Neural cell (in vitro differentiated cells): ENCODE measurements around the gene SNAI1. TPM values are rescaled to one million over a fixed set of nuclear protein-coding genes. Genes with fewer than 3 reads are reported as not detected.
A peak's percentile ranks its signal among the peaks of the same experiment; 100 is the strongest.

ENCODE experiments used
- H2AFZ ChIP-seq: fragments of 200-600, 300-800 bp; sonication (generic), shearing (Covaris generic); 2 replicates; pipeline ENCODE4 v1.6.0; 2014; ENCODE audit warnings: low read depth, mild to moderate bottlenecking, antibody characterized with exemption, low read length, moderate library complexity
- H3F3A ChIP-seq: fragments of 200-600 bp; shearing (Covaris generic); 2 replicates; pipeline ENCODE4 v1.6.1; 2016; ENCODE audit warnings: mild to moderate bottlenecking, moderate library complexity, mixed read lengths, antibody characterized with exemption, low read length; ENCODE audit not compliant: insufficient read depth, poor library complexity, severe bottlenecking
- H3K27ac ChIP-seq: fragments of 200-600, 300-800 bp; sonication (generic), shearing (Covaris generic); 2 replicates; pipeline ENCODE4 v1.5.1; 2014; ENCODE audit warnings: mild to moderate bottlenecking, low read length, moderate library complexity
- H3K27me3 ChIP-seq: fragments of 300-800, 200-600 bp; sonication (generic), shearing (Covaris generic); 2 replicates; pipeline ENCODE4 v1.6.0; 2014; ENCODE audit warnings: mild to moderate bottlenecking, low read depth, low read length, moderate library complexity; ENCODE audit not compliant: insufficient read depth
- H3K36me3 ChIP-seq: fragments of 300-800, 200-600 bp; sonication (generic), shearing (Covaris generic); 2 replicates; pipeline ENCODE4 v1.5.1; 2014; ENCODE audit warnings: mild to moderate bottlenecking, antibody characterized with exemption, low read length, moderate library complexity; ENCODE audit not compliant: insufficient read depth
- H3K4me2 ChIP-seq: fragments of 300-800, 200-600 bp; sonication (generic), shearing (Covaris generic); 2 replicates; pipeline ENCODE4 v1.6.0; 2014; ENCODE audit warnings: mild to moderate bottlenecking, low read length
- H3K4me3 ChIP-seq: fragments of 300-800, 200-600 bp; sonication (generic), shearing (Covaris generic); 2 replicates; pipeline ENCODE4 v1.5.1; 2014; ENCODE audit warnings: mild to moderate bottlenecking, low read length, moderate library complexity
- H3K79me2 ChIP-seq: fragments of 200-600 bp; shearing (Covaris generic); replicated peaks from 2 replicates; pipeline ENCODE4 v1.6.0; 2014; ENCODE audit warnings: mild to moderate bottlenecking, low read length, moderate library complexity; ENCODE audit not compliant: insufficient read depth
- H3K9ac ChIP-seq: fragments of 300-800, 200-600 bp; sonication (generic), shearing (Covaris generic); 2 replicates; pipeline ENCODE4 v1.6.1; 2016; ENCODE audit warnings: mild to moderate bottlenecking, low read length, mixed read lengths
- H3K9me2 ChIP-seq: fragments of 200-600 bp; shearing (Covaris generic); 2 replicates; pipeline ENCODE4 v1.6.1; 2016; ENCODE audit warnings: mild to moderate bottlenecking, low read length, mixed read lengths; ENCODE audit not compliant: insufficient read depth
- H3K9me3 ChIP-seq: fragments of 200-600, 300-800 bp; sonication (generic), shearing (Covaris generic); 2 replicates; pipeline ENCODE4 v1.6.1; 2016; ENCODE audit warnings: mild to moderate bottlenecking, mixed run types, low read length, moderate library complexity, mixed read lengths
- H4K20me1 ChIP-seq: fragments of 200-600 bp; shearing (Covaris generic); 2 replicates; pipeline ENCODE4 v1.6.1; 2016; ENCODE audit warnings: mild to moderate bottlenecking, mixed run types; ENCODE audit not compliant: insufficient read depth
- EP300 ChIP-seq: fragments of 450-650 bp; conservative IDR thresholded peaks from 2 replicates; pipeline ENCODE4 v1.6.1; 2014; ENCODE audit warnings: antibody characterized with exemption, mild to moderate bottlenecking, moderate library complexity; ENCODE audit not compliant: poor library complexity, severe bottlenecking
- EZH2 ChIP-seq: fragments of 200-600, 300-800 bp; shearing (Covaris generic), sonication (generic); IDR thresholded peaks from 2 replicates; pipeline ENCODE4 v1.6.1; 2014; ENCODE audit warnings: antibody characterized with exemption, low read length, borderline replicate concordance, mild to moderate bottlenecking; ENCODE audit not compliant: insufficient read depth, poor library complexity, severe bottlenecking
- MXI1 ChIP-seq: fragments of 450-650 bp; conservative IDR thresholded peaks from 2 replicates; pipeline ENCODE4 v1.6.1; 2014; ENCODE audit warnings: antibody characterized with exemption, mild to moderate bottlenecking; ENCODE audit not compliant: poor library complexity, severe bottlenecking
- POLR2AphosphoS5 ChIP-seq: IDR thresholded peaks from 2 replicates; pipeline ENCODE4 v1.6.1; 2012
- RAD21 ChIP-seq: fragments of 450-650 bp; conservative IDR thresholded peaks from 2 replicates; pipeline ENCODE4 v1.6.1; 2014; ENCODE audit warnings: antibody characterized with exemption, mild to moderate bottlenecking, moderate library complexity
- SMC3 ChIP-seq: fragments of 450-650 bp; conservative IDR thresholded peaks from 2 replicates; pipeline ENCODE4 v1.6.1; 2014; ENCODE audit warnings: antibody characterized with exemption, mild to moderate bottlenecking, moderate library complexity; ENCODE audit not compliant: poor library complexity
- TAF1 ChIP-seq: IDR thresholded peaks from 2 replicates; pipeline ENCODE4 v1.6.1; 2012; ENCODE audit warnings: low read depth
- polyA plus RNA-seq: library from polyadenylated mRNA; depleted of rRNA; stranded (reverse); fragments of >200 nt; gene quantifications from 2 replicates; pipeline ENCODE4 v1.2.3, GENCODE V29; 2014
- TF ChIP-seq, protein P1 (sequence below): fragments of 450-650 bp; IDR thresholded peaks from 2 replicates; pipeline ENCODE4 v1.5.1; 2014; ENCODE audit warnings: antibody characterized with exemption, mild to moderate bottlenecking, moderate library complexity; ENCODE audit not compliant: poor library complexity, severe bottlenecking
- TF ChIP-seq, protein P2 (sequence below): IDR thresholded peaks from 2 replicates; pipeline ENCODE4 v1.6.1; 2012; ENCODE audit warnings: borderline replicate concordance

SNAI1 gene
- polyA plus RNA-seq, 1 donor from 2014 or later, result 0.31 TPM

DNA sequence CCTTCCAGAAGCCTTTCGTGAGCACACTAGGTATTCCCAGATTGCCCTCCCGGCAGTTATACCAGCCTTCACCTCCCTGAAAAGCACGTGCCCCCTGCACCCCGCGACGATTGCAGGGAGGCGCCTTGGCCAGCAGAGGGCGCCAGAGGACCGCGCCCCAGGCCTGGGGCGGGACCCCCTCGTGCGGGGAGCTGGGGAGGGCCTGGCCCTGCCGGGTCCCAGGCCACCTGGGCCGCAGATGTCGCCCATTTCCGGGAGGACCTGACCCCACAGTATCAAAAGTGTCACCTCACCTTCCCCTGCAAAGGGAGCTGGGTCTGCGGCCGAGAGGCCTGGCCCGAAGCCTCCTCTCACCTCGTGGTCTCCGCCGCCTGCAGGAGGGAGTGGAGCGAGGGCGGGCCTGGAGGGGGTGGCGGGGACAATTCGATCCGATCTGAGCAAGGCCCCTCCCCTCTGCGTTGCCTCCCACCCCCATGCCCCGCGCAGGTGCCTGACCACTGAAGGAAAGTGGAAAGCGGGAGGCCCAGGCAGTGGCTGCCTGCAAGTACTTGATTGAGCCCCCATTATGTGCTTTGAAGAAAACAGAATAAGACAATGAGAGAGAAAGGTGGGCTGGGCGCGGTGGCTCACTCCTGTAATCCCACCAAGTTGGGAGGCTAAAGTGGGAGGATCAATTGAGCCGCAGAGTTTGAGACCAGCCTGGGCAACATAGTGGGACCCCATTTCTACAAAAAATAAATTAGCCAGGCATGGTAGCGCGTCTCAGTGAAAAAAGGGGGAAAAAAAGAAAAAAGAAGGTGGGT, 3.5 kb upstream of the SNAI1 start:
- Histone ChIP-seq H3K79me2 (no peaks in the 10 kb centered on the region), H3K27me3 (peaks cover 15% of the 10 kb centered on the region), H3K4me3 (peak overlapping the region; percentile 30), H3K4me2 (no peak overlapping the region), H3F3A (no peaks in the 10 kb centered on the region), H4K20me1 (no peaks in the 10 kb centered on the region), H3K9me2 (no peaks in the 10 kb centered on the region), H3K36me3 (no peaks in the 10 kb centered on the region), H2AFZ (no peak overlapping the region), H3K9me3 (no peaks in the 10 kb centered on the region), H3K27ac (no peak overlapping the region), H3K9ac (no peak overlapping the region)
- TF ChIP-seq TAF1, result no peak
- no peak for TF ChIP-seq POLR2AphosphoS5
- no peak for TF ChIP-seq EP300
- no peak for TF ChIP-seq MXI1
- TF ChIP-seq, protein P1, sequence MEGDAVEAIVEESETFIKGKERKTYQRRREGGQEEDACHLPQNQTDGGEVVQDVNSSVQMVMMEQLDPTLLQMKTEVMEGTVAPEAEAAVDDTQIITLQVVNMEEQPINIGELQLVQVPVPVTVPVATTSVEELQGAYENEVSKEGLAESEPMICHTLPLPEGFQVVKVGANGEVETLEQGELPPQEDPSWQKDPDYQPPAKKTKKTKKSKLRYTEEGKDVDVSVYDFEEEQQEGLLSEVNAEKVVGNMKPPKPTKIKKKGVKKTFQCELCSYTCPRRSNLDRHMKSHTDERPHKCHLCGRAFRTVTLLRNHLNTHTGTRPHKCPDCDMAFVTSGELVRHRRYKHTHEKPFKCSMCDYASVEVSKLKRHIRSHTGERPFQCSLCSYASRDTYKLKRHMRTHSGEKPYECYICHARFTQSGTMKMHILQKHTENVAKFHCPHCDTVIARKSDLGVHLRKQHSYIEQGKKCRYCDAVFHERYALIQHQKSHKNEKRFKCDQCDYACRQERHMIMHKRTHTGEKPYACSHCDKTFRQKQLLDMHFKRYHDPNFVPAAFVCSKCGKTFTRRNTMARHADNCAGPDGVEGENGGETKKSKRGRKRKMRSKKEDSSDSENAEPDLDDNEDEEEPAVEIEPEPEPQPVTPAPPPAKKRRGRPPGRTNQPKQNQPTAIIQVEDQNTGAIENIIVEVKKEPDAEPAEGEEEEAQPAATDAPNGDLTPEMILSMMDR, result peak; percentile 94
- TF ChIP-seq, protein P2, sequence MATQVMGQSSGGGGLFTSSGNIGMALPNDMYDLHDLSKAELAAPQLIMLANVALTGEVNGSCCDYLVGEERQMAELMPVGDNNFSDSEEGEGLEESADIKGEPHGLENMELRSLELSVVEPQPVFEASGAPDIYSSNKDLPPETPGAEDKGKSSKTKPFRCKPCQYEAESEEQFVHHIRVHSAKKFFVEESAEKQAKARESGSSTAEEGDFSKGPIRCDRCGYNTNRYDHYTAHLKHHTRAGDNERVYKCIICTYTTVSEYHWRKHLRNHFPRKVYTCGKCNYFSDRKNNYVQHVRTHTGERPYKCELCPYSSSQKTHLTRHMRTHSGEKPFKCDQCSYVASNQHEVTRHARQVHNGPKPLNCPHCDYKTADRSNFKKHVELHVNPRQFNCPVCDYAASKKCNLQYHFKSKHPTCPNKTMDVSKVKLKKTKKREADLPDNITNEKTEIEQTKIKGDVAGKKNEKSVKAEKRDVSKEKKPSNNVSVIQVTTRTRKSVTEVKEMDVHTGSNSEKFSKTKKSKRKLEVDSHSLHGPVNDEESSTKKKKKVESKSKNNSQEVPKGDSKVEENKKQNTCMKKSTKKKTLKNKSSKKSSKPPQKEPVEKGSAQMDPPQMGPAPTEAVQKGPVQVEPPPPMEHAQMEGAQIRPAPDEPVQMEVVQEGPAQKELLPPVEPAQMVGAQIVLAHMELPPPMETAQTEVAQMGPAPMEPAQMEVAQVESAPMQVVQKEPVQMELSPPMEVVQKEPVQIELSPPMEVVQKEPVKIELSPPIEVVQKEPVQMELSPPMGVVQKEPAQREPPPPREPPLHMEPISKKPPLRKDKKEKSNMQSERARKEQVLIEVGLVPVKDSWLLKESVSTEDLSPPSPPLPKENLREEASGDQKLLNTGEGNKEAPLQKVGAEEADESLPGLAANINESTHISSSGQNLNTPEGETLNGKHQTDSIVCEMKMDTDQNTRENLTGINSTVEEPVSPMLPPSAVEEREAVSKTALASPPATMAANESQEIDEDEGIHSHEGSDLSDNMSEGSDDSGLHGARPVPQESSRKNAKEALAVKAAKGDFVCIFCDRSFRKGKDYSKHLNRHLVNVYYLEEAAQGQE, result no peak
- TF ChIP-seq RAD21, result peak; percentile 88
- peak; percentile 85 for TF ChIP-seq SMC3
- no peak for TF ChIP-seq EZH2

DNA sequence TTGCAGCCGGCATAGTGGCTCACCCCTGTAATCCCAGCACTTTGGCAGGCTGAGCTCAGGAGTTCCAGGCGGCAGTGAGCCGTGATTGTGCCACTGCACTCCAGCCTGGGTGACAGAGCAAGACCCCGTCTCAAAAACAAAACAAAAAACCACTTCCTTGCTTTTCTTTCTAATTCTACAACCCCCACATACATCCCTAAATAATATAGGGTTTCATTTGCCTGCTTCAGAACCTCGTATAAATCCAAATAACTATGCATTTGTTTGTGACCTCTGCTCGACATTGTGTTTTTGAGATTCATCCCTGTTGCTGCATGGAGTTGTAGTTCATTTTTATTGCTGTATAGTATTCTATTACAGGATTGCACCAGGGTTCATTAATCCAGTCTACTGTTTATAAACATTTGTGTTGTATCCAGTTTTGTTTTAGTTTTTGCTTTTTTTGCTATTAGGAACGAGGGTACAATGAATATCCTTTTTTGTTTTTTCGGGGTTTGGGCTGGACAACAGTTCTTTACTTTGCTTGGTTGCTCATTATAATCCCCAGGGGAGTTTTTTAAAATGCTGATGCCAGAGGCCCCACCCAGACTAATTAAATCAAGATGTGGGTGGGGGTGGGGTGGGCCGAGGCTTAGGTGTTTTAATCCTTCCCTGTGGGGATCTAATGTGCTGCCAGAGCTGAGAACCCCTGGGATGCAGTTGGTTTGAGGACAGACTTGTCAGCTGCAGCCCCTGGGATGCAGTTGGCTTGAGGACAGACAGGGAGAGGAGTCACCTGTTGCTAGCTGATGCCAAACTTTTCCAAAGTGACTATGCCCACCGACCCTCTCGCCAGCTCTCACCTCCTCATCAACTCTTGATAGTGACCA, 2.4 kb upstream of the SNAI1 start:
- H3K4me3 ChIP-seq, result no peak overlapping the region
- no peaks in the 10 kb centered on the region for H3K9me2 ChIP-seq
- TF ChIP-seq, protein P1, result no peak
- TF ChIP-seq EP300 (no peak), EZH2 (no peak), MXI1 (no peak), TAF1 (no peak), SMC3 (no peak), RAD21 (no peak), POLR2AphosphoS5 (no peak)
- TF ChIP-seq, protein P2, result no peak
- H3K27ac ChIP-seq, result no peak overlapping the region
- H2AFZ ChIP-seq, result no peak overlapping the region
- no peaks in the 10 kb centered on the region for H3K9me3 ChIP-seq
- H3K79me2 ChIP-seq, result no peaks in the 10 kb centered on the region
- no peak overlapping the region for H3K4me2 ChIP-seq
- H3K36me3 ChIP-seq, result no peaks in the 10 kb centered on the region
- no peak overlapping the region for H3K9ac ChIP-seq
- peaks cover 15% of the 10 kb centered on the region for H3K27me3 ChIP-seq
- no peaks in the 10 kb centered on the region for H4K20me1 ChIP-seq
- H3F3A ChIP-seq, result no peaks in the 10 kb centered on the region
